Measurements from ENCODE around the gene PDZRN4.

PDZRN4 gene

DNA sequence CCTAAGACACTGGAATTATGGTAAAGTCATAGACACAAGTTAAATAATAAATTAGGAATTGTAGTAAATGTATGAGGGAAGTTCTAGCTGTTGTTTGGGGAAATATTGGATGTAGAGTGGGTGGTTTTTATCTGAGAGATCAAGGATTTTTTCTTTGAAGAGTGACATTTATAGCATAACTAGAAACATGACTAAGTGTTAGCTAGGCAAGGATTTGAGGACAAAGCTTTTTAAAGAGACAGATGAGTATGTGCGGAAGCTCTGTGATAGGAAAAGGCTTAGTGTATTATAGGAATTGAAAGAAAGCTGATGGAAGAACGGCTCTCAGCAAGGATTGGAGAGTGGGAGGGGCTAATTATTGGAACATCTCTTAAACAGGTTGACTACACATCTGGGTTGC is 24.5 kb downstream of the PDZRN4 start:
- TF ChIP-seq, protein P1, sequence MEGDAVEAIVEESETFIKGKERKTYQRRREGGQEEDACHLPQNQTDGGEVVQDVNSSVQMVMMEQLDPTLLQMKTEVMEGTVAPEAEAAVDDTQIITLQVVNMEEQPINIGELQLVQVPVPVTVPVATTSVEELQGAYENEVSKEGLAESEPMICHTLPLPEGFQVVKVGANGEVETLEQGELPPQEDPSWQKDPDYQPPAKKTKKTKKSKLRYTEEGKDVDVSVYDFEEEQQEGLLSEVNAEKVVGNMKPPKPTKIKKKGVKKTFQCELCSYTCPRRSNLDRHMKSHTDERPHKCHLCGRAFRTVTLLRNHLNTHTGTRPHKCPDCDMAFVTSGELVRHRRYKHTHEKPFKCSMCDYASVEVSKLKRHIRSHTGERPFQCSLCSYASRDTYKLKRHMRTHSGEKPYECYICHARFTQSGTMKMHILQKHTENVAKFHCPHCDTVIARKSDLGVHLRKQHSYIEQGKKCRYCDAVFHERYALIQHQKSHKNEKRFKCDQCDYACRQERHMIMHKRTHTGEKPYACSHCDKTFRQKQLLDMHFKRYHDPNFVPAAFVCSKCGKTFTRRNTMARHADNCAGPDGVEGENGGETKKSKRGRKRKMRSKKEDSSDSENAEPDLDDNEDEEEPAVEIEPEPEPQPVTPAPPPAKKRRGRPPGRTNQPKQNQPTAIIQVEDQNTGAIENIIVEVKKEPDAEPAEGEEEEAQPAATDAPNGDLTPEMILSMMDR (IDR thresholded peaks at IDR 0.05; ENCODE audit: borderline replicate concordance, control extremely low read depth, extremely low read depth, insufficient read depth, missing control alignments) = no peak
- in situ Hi-C loops (cut with MboI; ENCODE audit: low sequenced_read_pairs, unreplicated experiment) = no loop called here
- no peak for DNase-seq (ENCODE audit: low spot score)

GRCh38 chr12:41213107-41213506 is 25.0 kb downstream of the PDZRN4 start:
- DNase-seq (ENCODE audit: low spot score) = no peak
- in situ Hi-C loops (cut with MboI; ENCODE audit: low sequenced_read_pairs, unreplicated experiment) = no loop called here

GRCh38 chr12:41213648-41214047 is 25.5 kb downstream of the PDZRN4 start:
- no peak for DNase-seq (ENCODE audit: low spot score)
- TF ChIP-seq, protein P1 (IDR thresholded peaks at IDR 0.05; ENCODE audit: borderline replicate concordance, control extremely low read depth, extremely low read depth, insufficient read depth, missing control alignments) = no peak
- in situ Hi-C loops (cut with MboI; ENCODE audit: low sequenced_read_pairs, unreplicated experiment) = no loop called here

More at GRCh38 chr12:41213107-41213506, 25.0 kb downstream of the PDZRN4 start:
- TF ChIP-seq, protein P1 (IDR thresholded peaks at IDR 0.05; ENCODE audit: borderline replicate concordance, control extremely low read depth, extremely low read depth, insufficient read depth, missing control alignments) = no peak

- TF ChIP-seq, protein P1 (IDR thresholded peaks at IDR 0.05; ENCODE audit: borderline replicate concordance, control extremely low read depth, extremely low read depth, insufficient read depth, missing control alignments) = no peak
- in situ Hi-C loops (cut with MboI; ENCODE audit: low sequenced_read_pairs, unreplicated experiment) = no loop called here
- DNase-seq (ENCODE audit: low spot score) = no peak
These were observed 29.6 kb downstream of the PDZRN4 start for GRCh38 chr12:41217727-41218126.

DNA sequence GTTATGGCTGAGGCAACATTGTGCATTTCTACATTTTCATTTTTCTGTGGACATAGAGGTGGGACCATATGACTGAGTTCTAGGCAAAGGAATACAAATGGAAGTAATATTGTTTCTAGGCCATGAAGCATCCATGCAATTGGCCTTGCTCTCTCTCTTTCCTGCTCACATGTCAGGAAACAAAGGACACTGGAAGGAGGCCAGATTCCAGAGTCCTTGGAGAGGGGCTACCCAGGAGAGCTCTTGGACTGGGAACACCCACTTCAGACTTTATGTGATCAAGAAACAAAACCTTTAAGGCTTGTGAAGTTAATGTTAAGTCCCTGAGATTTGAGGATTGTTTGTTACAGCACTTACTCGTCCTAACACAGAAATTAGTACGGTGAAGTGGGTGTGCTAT is 32.8 kb downstream of the PDZRN4 start:
- in situ Hi-C loops (cut with MboI; ENCODE audit: low sequenced_read_pairs, unreplicated experiment) = no loop called here
- TF ChIP-seq, protein P1 (IDR thresholded peaks at IDR 0.05; ENCODE audit: borderline replicate concordance, control extremely low read depth, extremely low read depth, insufficient read depth, missing control alignments) = no peak

GRCh38 chr12:41221491-41221890 is 33.4 kb downstream of the PDZRN4 start:
- in situ Hi-C loops (cut with MboI; ENCODE audit: low sequenced_read_pairs, unreplicated experiment) = no loop called here
- DNase-seq (ENCODE audit: low spot score) = no peak
- TF ChIP-seq, protein P1 (IDR thresholded peaks at IDR 0.05; ENCODE audit: borderline replicate concordance, control extremely low read depth, extremely low read depth, insufficient read depth, missing control alignments) = no peak

More for the DNA sequence above, 32.8 kb downstream of the PDZRN4 start:
- DNase-seq (ENCODE audit: low spot score) = no peak

- no peak for DNase-seq (ENCODE audit: low spot score)
- TF ChIP-seq, protein P1 (IDR thresholded peaks at IDR 0.05; ENCODE audit: borderline replicate concordance, control extremely low read depth, extremely low read depth, insufficient read depth, missing control alignments) = no peak
- in situ Hi-C loops (cut with MboI; ENCODE audit: low sequenced_read_pairs, unreplicated experiment) = no loop called here
These were observed 35.5 kb downstream of the PDZRN4 start for GRCh38 chr12:41223600-41223999.
